ENCODE results near the gene CT47A1. TPM values are rescaled to one million over a fixed set of nuclear protein-coding genes. Genes with fewer than 3 reads are reported as not detected.

Gene CT47A1
- total and polyA plus RNA-seq, 2 of the 4 experiments (the other 2 are of a cell fraction) = not detected

GRCh38 chrX:121030083-121030482 lies 44.5 kb upstream of the CT47A1 start:
- no peak overlapping the region for H2BK20ac ChIP-seq (ENCODE audit: low read depth, low read length)
- ChIA-PET CTCF (no interaction called here), POLR2A (ENCODE audit: unreplicated experiment) (no interaction called here)
- no peaks in the 10 kb centered on the region for H3K27me3 ChIP-seq (ENCODE audit: control insufficient read depth, insufficient read depth, low read length)
- no peak for TF ChIP-seq CEBPB (IDR thresholded peaks at IDR 0.05; ENCODE audit: low read depth, low read length)
- TF ChIP-seq MAFK (IDR thresholded peaks at IDR 0.05; ENCODE audit: low read depth, low read length) = no peak
- TF ChIP-seq RAD21 (IDR thresholded peaks at IDR 0.05; ENCODE audit: low read length) = no peak
- no peak for TF ChIP-seq POLR2A (IDR thresholded peaks at IDR 0.05; ENCODE audit: low read depth, low read length)
- TF ChIP-seq RCOR1 (IDR thresholded peaks at IDR 0.05; ENCODE audit: insufficient replicate concordance, low read length) = no peak
- no peak for TF ChIP-seq MAZ (IDR thresholded peaks at IDR 0.05; ENCODE audit: borderline replicate concordance, low read depth, low read length)
- no peak for TF ChIP-seq MXI1 (IDR thresholded peaks at IDR 0.05; ENCODE audit: borderline replicate concordance, low read depth, low read length)
- no peak for TF ChIP-seq SMC3 (IDR thresholded peaks at IDR 0.05; ENCODE audit: low read depth, low read length)
- no peak for TF ChIP-seq CHD1 (IDR thresholded peaks at IDR 0.05; ENCODE audit: low read depth, low read length)
- no peak for TF ChIP-seq ELK1 (IDR thresholded peaks at IDR 0.05; ENCODE audit: borderline replicate concordance, low read depth, low read length)
- no peak for TF ChIP-seq RFX5 (IDR thresholded peaks at IDR 0.05; ENCODE audit: low read depth, low read length)
- TF ChIP-seq BHLHE40 (IDR thresholded peaks at IDR 0.05; ENCODE audit: low read depth, low read length) = no peak
- no peak for TF ChIP-seq CTCF (conservative IDR thresholded peaks at IDR 0.05; ENCODE audit: low read depth, low read length)
- no peak for TF ChIP-seq NFE2L2 (IDR thresholded peaks at IDR 0.05; ENCODE audit: low read depth, low read length)
- no peak for TF ChIP-seq USF2 (IDR thresholded peaks at IDR 0.05; ENCODE audit: low read depth, low read length)
- TF ChIP-seq FOS (IDR thresholded peaks at IDR 0.05; ENCODE audit: low read depth, low read length) = no peak
- no peaks in the 10 kb centered on the region for H3K79me1 ChIP-seq (ENCODE audit: low read depth in 1 of 2, low read length in 2 of 2)
- no CpG with 5 or more reads among the region's 4 CpGs for WGBS, 2 experiments (ENCODE audit: extremely low coverage in 2 of 2, insufficient read length in 1 of 2)
- in situ Hi-C loops (cut with MboI; ENCODE audit: low sequenced_read_pairs) (no loop called here), dilution Hi-C loops (cut with HindIII; ENCODE audit: low sequenced_read_pairs, unreplicated experiment) (no loop called here), intact Hi-C loops (cut with micrococcal nuclease) (no loop called here)
- H2AFZ ChIP-seq (replicated peaks; ENCODE audit: low read length, poor library complexity) = no peak overlapping the region
- H3K4ac ChIP-seq (ENCODE audit: low read depth, low read length) = no peak overlapping the region
- no peak overlapping the region for H3K4me3 ChIP-seq (ENCODE audit: insufficient read depth, low read depth, low read length)
- no peak overlapping the region for H4K8ac ChIP-seq (ENCODE audit: low read depth in 2 of 2, low read length in 2 of 2)
- H2BK5ac ChIP-seq (ENCODE audit: low read depth, low read length, poor library complexity, severe bottlenecking) = no peak overlapping the region
- H2AK9ac ChIP-seq (replicated peaks; ENCODE audit: low read depth, low read length, poor library complexity) = no peak overlapping the region
- H4K5ac ChIP-seq (ENCODE audit: low read depth, low read length) = no peak overlapping the region
- H3K9me1 ChIP-seq (ENCODE audit: insufficient read depth, low read length) = no peaks in the 10 kb centered on the region
- H3K56ac ChIP-seq (ENCODE audit: extremely low read depth, insufficient read depth, low read length) = no peak overlapping the region
- BruUV-seq (replicated peaks) = no TSS peak
- H2BK120ac ChIP-seq (ENCODE audit: low read depth, low read length) = no peak overlapping the region
- H4K20me1 ChIP-seq (ENCODE audit: insufficient read depth, low read length) = no peaks in the 10 kb centered on the region
- DNase-seq (no peak), ATAC-seq (ENCODE audit: low read depth) (no peak)
- no peak overlapping the region for H2BK15ac ChIP-seq (ENCODE audit: low read depth, low read length)
- no peak overlapping the region for H3K9ac ChIP-seq (ENCODE audit: low read depth, low read length)
- no peak overlapping the region for H3K4me2 ChIP-seq (ENCODE audit: low read depth, low read length)
- no peak overlapping the region for H3K27ac ChIP-seq (ENCODE audit: insufficient read depth, low read length)
- no peak overlapping the region for H3K23ac ChIP-seq (ENCODE audit: low read depth, low read length)
- no peak overlapping the region for H3K18ac ChIP-seq (ENCODE audit: low read depth, low read length)
- no peak overlapping the region for H2AK5ac ChIP-seq (ENCODE audit: low read depth, low read length)
- no peaks in the 10 kb centered on the region for H3K9me3 ChIP-seq (ENCODE audit: control insufficient read depth, insufficient read depth, low read length)
- H3K36me3 ChIP-seq (ENCODE audit: control insufficient read depth, insufficient read depth, low read length) = no peaks in the 10 kb centered on the region
- H4K91ac ChIP-seq (ENCODE audit: insufficient read depth, low read depth, low read length) = no peak overlapping the region
- H3K4me1 ChIP-seq (ENCODE audit: control insufficient read depth, insufficient read depth, low read length) = no peaks in the 10 kb centered on the region
- no peak overlapping the region for H3K14ac ChIP-seq (replicated peaks; ENCODE audit: low read depth, low read length)

Data from IMR-90 (cell line).